Fibroblast of mammary gland (primary cell): ENCODE data around the gene CLEC11A.

ENCODE experiments used
- DNase-seq: peaks from one replicate; pipeline ENCODE4 v3.0.0-alpha.2; 2010; ENCODE audit warnings: low read depth
- H3K4me3 ChIP-seq: 2 replicates; pipeline ENCODE4 v1.5.1; 2011; ENCODE audit warnings: low read depth, mild to moderate bottlenecking, low read length, moderate library complexity; ENCODE audit not compliant: control insufficient read depth
- CTCF ChIP-seq: conservative IDR thresholded peaks from 2 replicates; pipeline ENCODE4 v1.5.1; 2011; ENCODE audit warnings: low read depth, low read length, inconsistent platforms; ENCODE audit not compliant: control insufficient read depth, insufficient read depth

The CLEC11A gene

GRCh38 chr19:50729894-50730293 is 6.7 kb downstream of the CLEC11A start:
- TF ChIP-seq CTCF = no peak
- no peak for DNase-seq
- no peak overlapping the region for H3K4me3 ChIP-seq

GRCh38 chr19:50735869-50736268 is 12.7 kb downstream of the CLEC11A start:
- no peak for DNase-seq
- no peak overlapping the region for H3K4me3 ChIP-seq
- TF ChIP-seq CTCF = no peak

- no peak for TF ChIP-seq CTCF
- H3K4me3 ChIP-seq = no peak overlapping the region
- no peak for DNase-seq
These were observed 13.2 kb downstream of the CLEC11A start for GRCh38 chr19:50736338-50736737.

- H3K4me3 ChIP-seq = no peak overlapping the region
- TF ChIP-seq CTCF = no peak
- DNase-seq = no peak
These were observed 16.2 kb downstream of the CLEC11A start for GRCh38 chr19:50739132-50739913.

- TF ChIP-seq CTCF = no peak
- no peak overlapping the region for H3K4me3 ChIP-seq
- no peak for DNase-seq
These were observed 16.8 kb downstream of the CLEC11A start for GRCh38 chr19:50739914-50740426.

GRCh38 chr19:50741179-50741933 is 18.2 kb downstream of the CLEC11A start:
- no peak for DNase-seq
- TF ChIP-seq CTCF = no peak
- no peak overlapping the region for H3K4me3 ChIP-seq
